ENCODE data around the gene THUMPD1. TPM values are rescaled to one million over a fixed set of nuclear protein-coding genes. Genes with fewer than 3 reads are reported as not detected.
A peak's percentile ranks its signal among the peaks of the same experiment; 100 is the strongest.

The THUMPD1 gene, protein sequence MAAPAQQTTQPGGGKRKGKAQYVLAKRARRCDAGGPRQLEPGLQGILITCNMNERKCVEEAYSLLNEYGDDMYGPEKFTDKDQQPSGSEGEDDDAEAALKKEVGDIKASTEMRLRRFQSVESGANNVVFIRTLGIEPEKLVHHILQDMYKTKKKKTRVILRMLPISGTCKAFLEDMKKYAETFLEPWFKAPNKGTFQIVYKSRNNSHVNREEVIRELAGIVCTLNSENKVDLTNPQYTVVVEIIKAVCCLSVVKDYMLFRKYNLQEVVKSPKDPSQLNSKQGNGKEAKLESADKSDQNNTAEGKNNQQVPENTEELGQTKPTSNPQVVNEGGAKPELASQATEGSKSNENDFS
- total RNA-seq (38.6 TPM), polyA plus RNA-seq (ENCODE audit: insufficient read depth in 1 of 8, insufficient read length in 8 of 8, low replicate concordance in 1 of 8) (10 to 100 TPM; 22.5 to 37.0 (median 31.0) TPM)
- long read RNA-seq, donor 1, full-length matches to known transcripts: 7 of 31 reads
- long read RNA-seq, donor 1, partial matches to known transcripts: 24 of 31 reads
- long read RNA-seq, donor 1, other reads (novel, unspliced or antisense): 0 of 31 reads
- long read RNA-seq, donor 2, partial matches to known transcripts: 6 of 6 reads
- long read RNA-seq, donor 2, other reads (novel, unspliced or antisense): 0 of 6 reads
- long read RNA-seq, donor 3, full-length matches to known transcripts: 6 of 6 reads
- long read RNA-seq, donor 3, partial matches to known transcripts: 0 of 6 reads
- long read RNA-seq, donor 3, other reads (novel, unspliced or antisense): 0 of 6 reads
- long read RNA-seq, donor 4, transcript THUMPD1-202 (4 exons, 2,624 nt): major isoform, 5 of 5 reads
- long read RNA-seq, donor 4, partial matches to known transcripts: 0 of 5 reads
- long read RNA-seq, donor 4, other reads (novel, unspliced or antisense): 0 of 5 reads
- long read RNA-seq, donor 5, full-length matches to known transcripts: 19 of 36 reads
- long read RNA-seq, donor 5, partial matches to known transcripts: 17 of 36 reads
- long read RNA-seq, donor 5, other reads (novel, unspliced or antisense): 0 of 36 reads
- long read RNA-seq, donor 6, full-length matches to known transcripts: 7 of 7 reads
- long read RNA-seq, donor 6, partial matches to known transcripts: 0 of 7 reads
- long read RNA-seq, donor 6, other reads (novel, unspliced or antisense): 0 of 7 reads
- long read RNA-seq, donor 7, partial matches to known transcripts: 0 of 6 reads
- long read RNA-seq, donor 7, other reads (novel, unspliced or antisense): 0 of 6 reads
- long read RNA-seq, donor 8, full-length matches to known transcripts: 7 of 7 reads
- long read RNA-seq, donor 8, partial matches to known transcripts: 0 of 7 reads
- long read RNA-seq, donor 8, other reads (novel, unspliced or antisense): 0 of 7 reads
- long read RNA-seq, donor 9, full-length matches to known transcripts: 9 of 9 reads
- long read RNA-seq, donor 9, partial matches to known transcripts: 0 of 9 reads
- long read RNA-seq, donor 9, other reads (novel, unspliced or antisense): 0 of 9 reads
- long read RNA-seq, donor 10, full-length matches to known transcripts: 9 of 9 reads
- long read RNA-seq, donor 10, partial matches to known transcripts: 0 of 9 reads
- long read RNA-seq, donor 10, other reads (novel, unspliced or antisense): 0 of 9 reads
- long read RNA-seq, donor 11, full-length matches to known transcripts: 5 of 5 reads
- long read RNA-seq, donor 11, partial matches to known transcripts: 0 of 5 reads
- long read RNA-seq, donor 11, other reads (novel, unspliced or antisense): 0 of 5 reads

DNA sequence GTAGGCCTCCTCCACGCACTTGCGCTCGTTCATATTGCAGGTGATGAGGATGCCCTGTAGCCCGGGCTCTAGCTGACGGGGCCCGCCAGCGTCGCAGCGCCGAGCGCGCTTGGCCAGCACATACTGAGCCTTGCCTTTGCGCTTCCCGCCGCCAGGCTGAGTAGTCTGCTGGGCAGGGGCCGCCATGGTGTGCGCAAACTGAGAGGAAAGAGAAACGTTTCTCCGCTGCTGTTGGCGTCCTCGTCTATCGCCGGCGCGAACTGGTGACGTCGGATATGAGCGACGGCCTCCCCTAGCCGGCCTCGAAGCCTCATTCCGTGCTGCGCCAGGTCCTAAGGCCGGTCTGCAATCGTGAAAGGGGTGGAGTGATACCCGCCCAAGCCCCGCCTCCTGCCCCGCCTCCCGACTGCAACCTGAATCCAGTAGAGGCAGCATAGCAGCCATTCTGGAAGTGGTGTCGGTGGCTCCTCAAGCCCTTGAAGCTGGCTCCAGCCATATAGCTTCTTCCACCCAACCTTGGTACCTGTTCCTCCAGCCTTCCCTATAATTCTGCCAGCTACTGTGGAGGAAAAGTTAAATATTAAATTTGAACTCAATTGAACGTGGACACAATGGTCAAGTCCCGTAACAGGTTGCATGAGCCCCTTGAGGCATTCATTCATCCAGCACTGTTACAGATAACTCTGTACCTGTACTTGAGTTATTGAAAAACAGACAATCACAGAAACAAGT lies at the start of gene THUMPD1:
THUMPD1 (minus strand) TSS at position 265 of the 732 bp plus-strand sequence; CDS start at position 186, 79 bp downstream.
- peaks cover 7% of the 10 kb centered on the region for H3K4me1 ChIP-seq (ENCODE audit: control insufficient read depth, insufficient read depth, low read length)
- H3K4me3 ChIP-seq (ENCODE audit: low read length): peak within 1 kb of the TSS; percentile 99
- peaks cover 2% of the 10 kb centered on the region for H3K27me3 ChIP-seq (ENCODE audit: control insufficient read depth, insufficient read depth, low read length)
- DNase-seq: peak; percentile 97
- H3K36me3 ChIP-seq (ENCODE audit: control insufficient read depth, insufficient read depth, low read length): peaks cover 12% of the 10 kb centered on the region
- H3K9me3 ChIP-seq (replicated peaks; ENCODE audit: control insufficient read depth, low read depth, low read length): no peaks in the 10 kb centered on the region
- 0% methylated on average over 39 of the region's 42 CpGs for WGBS (ENCODE audit: insufficient coverage)
- H3K27ac ChIP-seq (ENCODE audit: low read length): peak within 1 kb of the TSS; percentile 99

DNA sequence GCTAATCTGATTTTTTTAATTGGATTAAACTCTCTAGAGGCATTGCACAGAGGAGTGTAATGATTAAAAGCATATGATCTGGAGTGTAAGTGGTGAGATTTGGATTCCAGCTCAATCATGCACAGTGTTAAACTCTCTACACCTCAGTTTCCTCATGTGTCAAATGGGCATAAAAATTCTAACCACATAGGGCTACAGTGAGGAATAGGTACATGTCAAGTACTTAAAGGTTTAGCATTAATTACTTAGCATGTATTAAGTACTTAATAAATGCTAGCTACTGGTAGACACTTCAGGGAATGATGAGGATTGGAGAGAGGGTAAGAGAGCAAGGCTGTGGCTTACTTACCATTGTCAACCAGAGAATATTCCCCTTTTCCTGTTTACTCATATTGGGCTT lies 47.5 kb upstream of the THUMPD1 start:
- Histone ChIP-seq H3K9me3 (replicated peaks; ENCODE audit: control insufficient read depth, low read depth, low read length) (no peaks in the 10 kb centered on the region), H3K27me3 (ENCODE audit: control insufficient read depth, insufficient read depth, low read length) (no peaks in the 10 kb centered on the region), H3K4me3 (ENCODE audit: low read length) (no peak overlapping the region), H3K4me1 (ENCODE audit: control insufficient read depth, insufficient read depth, low read length) (no peaks in the 10 kb centered on the region), H3K27ac (ENCODE audit: low read length) (no peak overlapping the region), H3K36me3 (ENCODE audit: control insufficient read depth, insufficient read depth, low read length) (no peaks in the 10 kb centered on the region)
- no peak for DNase-seq

DNA sequence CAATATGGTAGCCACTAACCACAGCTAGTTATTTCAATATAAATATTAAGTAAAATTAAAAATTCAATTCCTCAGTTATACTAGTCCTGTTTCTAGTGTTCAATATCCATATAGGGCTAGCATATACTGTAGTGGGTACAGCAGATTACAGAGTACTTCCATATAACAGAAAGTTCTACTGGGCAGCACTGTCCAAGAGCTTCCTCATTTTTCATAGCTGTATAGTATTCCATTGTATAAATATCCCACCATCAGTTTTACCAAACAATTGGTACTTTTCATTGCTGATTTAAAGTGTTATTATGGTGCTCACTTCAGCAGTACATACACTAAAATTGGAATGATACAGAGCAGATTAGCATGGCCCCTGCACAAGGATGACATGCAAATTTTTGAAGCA lies 42.6 kb upstream of the THUMPD1 start:
- DNase-seq: no peak
- Histone ChIP-seq H3K27ac (ENCODE audit: low read length) (no peak overlapping the region), H3K36me3 (ENCODE audit: control insufficient read depth, insufficient read depth, low read length) (no peaks in the 10 kb centered on the region), H3K27me3 (ENCODE audit: control insufficient read depth, insufficient read depth, low read length) (no peaks in the 10 kb centered on the region), H3K9me3 (replicated peaks; ENCODE audit: control insufficient read depth, low read depth, low read length) (no peaks in the 10 kb centered on the region), H3K4me3 (ENCODE audit: low read length) (no peak overlapping the region), H3K4me1 (ENCODE audit: control insufficient read depth, insufficient read depth, low read length) (no peaks in the 10 kb centered on the region)

DNA sequence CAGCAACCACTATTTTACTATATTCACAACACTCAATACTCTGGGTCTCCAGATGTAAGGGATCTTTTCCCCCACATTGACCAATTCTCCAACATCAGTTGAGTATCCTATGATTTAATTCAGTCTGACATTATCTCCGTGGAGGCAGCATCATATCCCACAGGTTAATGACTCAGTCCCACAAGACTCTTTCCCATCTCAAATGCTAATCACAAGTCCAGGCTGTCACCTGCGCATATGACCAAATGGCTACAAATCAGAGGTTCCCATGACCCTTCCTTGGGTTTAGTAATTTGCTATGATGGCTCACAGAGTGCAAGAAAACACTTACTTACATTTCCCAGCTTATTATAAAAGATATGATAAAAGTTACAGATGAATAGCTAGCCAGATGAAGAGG lies 40.9 kb upstream of the THUMPD1 start:
- Histone ChIP-seq H3K27me3 (ENCODE audit: control insufficient read depth, insufficient read depth, low read length) (no peaks in the 10 kb centered on the region), H3K27ac (ENCODE audit: low read length) (no peak overlapping the region), H3K9me3 (replicated peaks; ENCODE audit: control insufficient read depth, low read depth, low read length) (no peaks in the 10 kb centered on the region), H3K36me3 (ENCODE audit: control insufficient read depth, insufficient read depth, low read length) (no peaks in the 10 kb centered on the region), H3K4me1 (ENCODE audit: control insufficient read depth, insufficient read depth, low read length) (no peaks in the 10 kb centered on the region), H3K4me3 (ENCODE audit: low read length) (no peak overlapping the region)
- 92% methylated on average over 1 of the region's 2 CpGs for WGBS (ENCODE audit: insufficient coverage)
- no peak for DNase-seq

DNA sequence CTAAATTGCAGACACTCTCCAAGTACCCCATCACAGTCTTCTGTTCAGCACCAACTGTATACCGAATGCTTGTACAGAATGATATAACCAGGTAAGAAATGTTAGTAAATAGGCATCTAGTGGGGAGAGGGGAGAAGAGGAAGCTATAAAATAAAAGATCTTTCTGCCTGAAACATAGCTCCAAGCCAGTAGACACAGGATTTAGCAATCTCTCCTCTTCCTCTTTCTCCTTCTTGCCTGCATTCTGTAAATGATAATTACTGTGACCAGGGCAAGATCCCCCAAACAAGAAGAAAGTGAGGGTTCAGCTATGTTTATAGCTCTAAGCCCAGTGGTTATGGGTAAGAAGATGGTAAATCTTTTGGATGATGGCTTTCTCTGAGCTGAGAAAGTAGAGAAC lies 40.1 kb upstream of the THUMPD1 start:
- H3K4me1 ChIP-seq (ENCODE audit: control insufficient read depth, insufficient read depth, low read length): no peaks in the 10 kb centered on the region
- DNase-seq: no peak
- no CpG with 5 or more reads among the region's 1 CpG for WGBS (ENCODE audit: insufficient coverage)
- H3K27me3 ChIP-seq (ENCODE audit: control insufficient read depth, insufficient read depth, low read length): no peaks in the 10 kb centered on the region
- H3K4me3 ChIP-seq (ENCODE audit: low read length): no peak overlapping the region
- no peak overlapping the region for H3K27ac ChIP-seq (ENCODE audit: low read length)
- H3K9me3 ChIP-seq (replicated peaks; ENCODE audit: control insufficient read depth, low read depth, low read length): no peaks in the 10 kb centered on the region
- no peaks in the 10 kb centered on the region for H3K36me3 ChIP-seq (ENCODE audit: control insufficient read depth, insufficient read depth, low read length)

DNA sequence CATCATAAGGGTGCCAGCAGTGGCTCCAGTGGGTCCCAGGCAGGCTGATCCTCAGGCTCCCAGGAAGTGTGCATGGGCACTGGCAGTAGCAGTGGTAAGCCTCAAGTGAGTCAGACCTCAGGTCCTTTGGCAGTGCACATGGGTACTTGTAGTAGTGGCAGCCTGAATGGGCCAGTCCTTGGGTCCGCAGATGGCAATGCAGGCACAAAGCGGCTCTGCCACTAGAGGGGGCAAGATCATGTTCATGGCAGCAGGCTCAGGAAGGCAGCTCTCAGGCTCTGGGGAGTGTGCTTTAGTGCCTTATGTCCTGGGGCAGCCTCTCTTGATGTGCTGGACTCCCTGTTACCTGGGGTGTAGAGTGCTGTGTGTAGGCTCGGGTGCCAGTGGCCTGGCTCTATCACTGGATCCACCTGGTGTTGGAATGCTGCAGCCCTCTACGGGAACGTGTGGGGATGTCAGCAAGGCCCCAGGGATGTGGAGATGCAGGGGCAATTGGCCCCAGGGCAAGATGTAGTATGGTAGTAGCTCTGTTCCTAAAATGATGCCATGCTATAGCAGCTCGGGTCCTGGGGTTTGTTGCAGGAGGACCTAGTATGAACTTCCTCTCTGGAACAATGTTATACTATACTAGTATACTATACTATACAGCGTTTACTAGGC lies 33.2 kb upstream of the THUMPD1 start:
- H3K9me3 ChIP-seq (replicated peaks; ENCODE audit: control insufficient read depth, low read depth, low read length): no peaks in the 10 kb centered on the region
- no peak overlapping the region for H3K27ac ChIP-seq (ENCODE audit: low read length)
- WGBS (ENCODE audit: insufficient coverage): 61% methylated on average over 2 of the region's 7 CpGs
- H3K4me3 ChIP-seq (ENCODE audit: low read length): no peak overlapping the region
- no peaks in the 10 kb centered on the region for H3K27me3 ChIP-seq (ENCODE audit: control insufficient read depth, insufficient read depth, low read length)
- no peaks in the 10 kb centered on the region for H3K36me3 ChIP-seq (ENCODE audit: control insufficient read depth, insufficient read depth, low read length)
- DNase-seq: peak; percentile 4
- no peaks in the 10 kb centered on the region for H3K4me1 ChIP-seq (ENCODE audit: control insufficient read depth, insufficient read depth, low read length)

DNA sequence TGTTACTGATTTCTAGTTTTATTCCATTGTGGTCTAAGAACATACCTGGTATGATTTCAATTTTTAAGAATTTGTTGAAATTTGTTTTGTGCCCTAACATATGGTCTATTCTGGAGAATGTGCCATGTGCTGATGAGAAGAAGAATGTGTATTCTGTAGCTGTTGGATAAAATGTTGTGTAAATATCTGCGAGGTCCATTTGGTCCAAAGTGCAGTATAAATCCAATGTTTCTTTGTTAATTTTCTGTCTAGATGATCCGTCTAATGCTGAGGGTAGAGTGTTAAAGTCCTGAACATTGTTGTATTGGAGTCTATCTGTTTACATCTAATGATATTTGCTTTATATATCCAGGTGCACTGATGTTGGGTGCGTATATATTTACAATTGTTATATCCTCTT lies 32.1 kb upstream of the THUMPD1 start:
- H3K4me1 ChIP-seq (ENCODE audit: control insufficient read depth, insufficient read depth, low read length): no peaks in the 10 kb centered on the region
- no peak overlapping the region for H3K27ac ChIP-seq (ENCODE audit: low read length)
- no peaks in the 10 kb centered on the region for H3K9me3 ChIP-seq (replicated peaks; ENCODE audit: control insufficient read depth, low read depth, low read length)
- H3K27me3 ChIP-seq (ENCODE audit: control insufficient read depth, insufficient read depth, low read length): no peaks in the 10 kb centered on the region
- DNase-seq: no peak
- no peak overlapping the region for H3K4me3 ChIP-seq (ENCODE audit: low read length)
- no peaks in the 10 kb centered on the region for H3K36me3 ChIP-seq (ENCODE audit: control insufficient read depth, insufficient read depth, low read length)
- 100% methylated on average over 1 of the region's 3 CpGs for WGBS (ENCODE audit: insufficient coverage)

DNA sequence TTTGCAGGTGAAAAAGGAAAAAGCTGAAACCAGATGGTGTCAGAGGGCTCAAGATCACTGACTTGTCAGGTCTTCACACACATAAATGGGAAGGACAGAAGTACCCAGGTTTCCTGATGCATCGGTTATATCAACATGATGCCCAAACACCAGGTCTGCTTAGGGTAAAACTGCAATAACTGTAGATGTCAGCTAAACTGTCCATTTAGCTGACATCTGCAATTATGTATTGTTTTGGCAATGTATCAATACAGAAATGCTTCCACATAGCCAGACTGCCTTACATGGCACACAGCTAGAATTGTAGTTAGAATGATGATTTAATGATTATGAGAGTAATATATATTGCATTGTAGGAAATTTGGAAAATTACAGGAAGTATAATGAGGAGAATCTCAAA lies 27.2 kb upstream of the THUMPD1 start:
- no peaks in the 10 kb centered on the region for H3K27me3 ChIP-seq (ENCODE audit: control insufficient read depth, insufficient read depth, low read length)
- no peak overlapping the region for H3K4me3 ChIP-seq (ENCODE audit: low read length)
- H3K4me1 ChIP-seq (ENCODE audit: control insufficient read depth, insufficient read depth, low read length): no peaks in the 10 kb centered on the region
- whole genome bisulfite sequencing (ENCODE audit: insufficient coverage): no CpG with 5 or more reads among the region's 1 CpG
- H3K9me3 ChIP-seq (replicated peaks; ENCODE audit: control insufficient read depth, low read depth, low read length): no peaks in the 10 kb centered on the region
- no peak overlapping the region for H3K27ac ChIP-seq (ENCODE audit: low read length)
- DNase-seq: no peak
- no peaks in the 10 kb centered on the region for H3K36me3 ChIP-seq (ENCODE audit: control insufficient read depth, insufficient read depth, low read length)
